Liver (tissue), 9 donors: ENCODE results near the gene EFEMP2. TPM values are rescaled to one million over a fixed set of nuclear protein-coding genes. Genes with fewer than 3 reads are reported as not detected.

Experiments
- DNase-seq: peaks from one replicate; pipeline ENCODE4 v3.0.0-alpha.2; 2017; ENCODE audit warnings: low spot score
- H3K27ac ChIP-seq, 2 donors: one replicate each; pipeline ENCODE4 v1.7.0; 2013; ENCODE audit warnings: inconsistent platforms in 2 of 2, low read length in 2 of 2, control low read depth in 1 of 2, low read depth in 1 of 2, mild to moderate bottlenecking in 1 of 2
- H3K27me3 ChIP-seq, 4 donors: one replicate each; pipeline versions ENCODE4 v1.6.1 to v1.7.0; 2013; ENCODE audit warnings: low read length in 3 of 4, inconsistent platforms in 1 of 4, mild to moderate bottlenecking in 1 of 4, moderate library complexity in 1 of 4; ENCODE audit not compliant: control insufficient read depth in 4 of 4, insufficient read depth in 4 of 4
- H3K36me3 ChIP-seq, 4 donors: one replicate each; pipeline versions ENCODE4 v1.6.1 to v1.7.0; 2013; ENCODE audit warnings: low read length in 3 of 4, mild to moderate bottlenecking in 3 of 4, low read depth in 1 of 4, moderate library complexity in 1 of 4; ENCODE audit not compliant: control insufficient read depth in 4 of 4, insufficient read depth in 3 of 4
- H3K4me1 ChIP-seq, 4 donors: one replicate each; pipeline versions ENCODE4 v1.6.1 to v1.7.0; 2013; ENCODE audit warnings: low read length in 3 of 4, mild to moderate bottlenecking in 3 of 4, moderate library complexity in 1 of 4; ENCODE audit not compliant: control insufficient read depth in 4 of 4, insufficient read depth in 4 of 4
- H3K4me3 ChIP-seq, 3 donors: one replicate each; pipeline versions ENCODE4 v1.6.1 to v1.7.0; 2013; ENCODE audit warnings: low read length in 3 of 3, control low read depth in 1 of 3, low read depth in 1 of 3, mild to moderate bottlenecking in 1 of 3
- H3K9ac ChIP-seq, 2 donors: one replicate each; pipeline ENCODE4 v1.7.0; 2013; ENCODE audit warnings: low read length in 2 of 2, mild to moderate bottlenecking in 2 of 2, moderate library complexity in 2 of 2, control low read depth in 1 of 2, low read depth in 1 of 2
- H3K9me3 ChIP-seq, 4 donors: one replicate each; pipeline versions ENCODE4 v1.6.1 to v1.7.0; 2013; ENCODE audit warnings: low read length in 3 of 4; ENCODE audit not compliant: control insufficient read depth in 4 of 4
- ATF3 ChIP-seq: IDR thresholded peaks from 2 replicates; pipeline ENCODE4 v1.6.1; 2016; ENCODE audit warnings: antibody characterized with exemption
- CTCF ChIP-seq: fragments of 150-350 bp; IDR thresholded peaks from 2 replicates; pipeline ENCODE4 v1.5.1; 2017; ENCODE audit warnings: improper control_type of control experiment, low read depth, low read length; ENCODE audit not compliant: missing input control
- EGR1 ChIP-seq, 2 donors: IDR thresholded peaks; 2 replicates each; pipeline ENCODE4 v1.6.1; 2016 to 2018; ENCODE audit warnings: antibody characterized with exemption in 2 of 2, low read depth in 2 of 2
- FOXA1 ChIP-seq: IDR thresholded peaks from 2 replicates; pipeline ENCODE4 v1.6.1; 2016; ENCODE audit warnings: antibody characterized with exemption
- FOXA2 ChIP-seq: IDR thresholded peaks from 2 replicates; pipeline ENCODE4 v1.6.1; 2016; ENCODE audit warnings: antibody characterized with exemption
- GABPA ChIP-seq, 2 donors: IDR thresholded peaks in 1 of 2; conservative IDR thresholded peaks in 1 of 2; 2 replicates each; pipeline ENCODE4 v1.6.1; 2016; ENCODE audit warnings: antibody characterized with exemption in 2 of 2, mild to moderate bottlenecking in 1 of 2, moderate library complexity in 1 of 2
- HNF4A ChIP-seq, 2 donors: conservative IDR thresholded peaks; 2 replicates each; pipeline ENCODE4 v1.6.1; 2016; ENCODE audit warnings: antibody characterized with exemption in 2 of 2, mild to moderate bottlenecking in 2 of 2
- HNF4G ChIP-seq: IDR thresholded peaks from 2 replicates; pipeline ENCODE4 v1.6.1; 2016; ENCODE audit warnings: antibody characterized with exemption
- JUND ChIP-seq, 2 donors: IDR thresholded peaks; 2 replicates each; pipeline ENCODE4 v1.6.1; 2016; ENCODE audit warnings: antibody characterized with exemption in 2 of 2
- MAX ChIP-seq: IDR thresholded peaks from 2 replicates; pipeline ENCODE4 v1.6.1; 2016; ENCODE audit warnings: antibody characterized with exemption
- NR2F2 ChIP-seq: IDR thresholded peaks from 2 replicates; pipeline ENCODE4 v1.6.1; 2016; ENCODE audit warnings: antibody characterized with exemption
- RAD21 ChIP-seq, 2 donors: IDR thresholded peaks; 2 replicates each; pipeline ENCODE4 v1.6.1; 2016; ENCODE audit warnings: antibody characterized with exemption in 2 of 2, mild to moderate bottlenecking in 2 of 2
- REST ChIP-seq: IDR thresholded peaks from 2 replicates; pipeline ENCODE4 v1.6.1; 2016; ENCODE audit warnings: antibody characterized with exemption, mild to moderate bottlenecking
- RXRA ChIP-seq, 2 donors: IDR thresholded peaks; 2 replicates each; pipeline ENCODE4 v1.6.1; 2017 to 2018; ENCODE audit warnings: antibody characterized with exemption in 2 of 2, mild to moderate bottlenecking in 1 of 2
- SP1 ChIP-seq: IDR thresholded peaks from 2 replicates; pipeline ENCODE4 v1.6.1; 2018; ENCODE audit warnings: antibody characterized with exemption, mild to moderate bottlenecking
- TAF1 ChIP-seq: conservative IDR thresholded peaks from 2 replicates; pipeline ENCODE4 v1.6.1; 2016; ENCODE audit warnings: antibody characterized with exemption, mild to moderate bottlenecking
- YY1 ChIP-seq: IDR thresholded peaks from 2 replicates; pipeline ENCODE4 v1.6.1; 2016; ENCODE audit warnings: antibody characterized with exemption, mild to moderate bottlenecking
- ZBTB33 ChIP-seq: IDR thresholded peaks from 2 replicates; pipeline ENCODE4 v1.6.1; 2016; ENCODE audit warnings: antibody characterized with exemption
- WGBS: extraction: QIAGEN DNeasy Blood & Tissue Kit; methylation state at CpG from one replicate; pipeline ENCODE4 v1.1.7; 2013; 5-methylcytosine and 5-hydroxymethylcytosine counted together
- polyA plus RNA-seq, 2 donors: library from polyadenylated mRNA; stranded (reverse) in 1 of 2; unstranded in 1 of 2; fragments of 200-250 nt in 1 of 2; fragments of >200 nt in 1 of 2; fragmentation: Nextera tagmentation in 1 of 2; extraction: Ambion mirVana in 1 of 2; gene quantifications; one replicate each; pipeline versions ENCODE4 v1.2.1 to v1.2.3, GENCODE V29; 2013 to 2015
- total RNA-seq, 2 donors: library from RNA; depleted of rRNA; stranded (reverse); fragments of >200 nt; gene quantifications; one replicate each; pipeline ENCODE4 v1.2.3, GENCODE V29; 2014
- donor health status: healthy.
- donor health status: healthy.
- donor health status: healthy.
- donor health status: healthy.
- donor health status: healthy.

The EFEMP2 gene
- total and polyA plus RNA-seq, 4 donors = 5.0 to 10.7 (median 5.3) TPM

- TF ChIP-seq MAX = no peak
- no peak for TF ChIP-seq HNF4G
- TF ChIP-seq JUND (IDR thresholded peaks at IDR 0.05) = no peak
- TF ChIP-seq RXRA (IDR thresholded peaks at IDR 0.05) = no peak
- TF ChIP-seq RAD21 (IDR thresholded peaks at IDR 0.05) = no peak
- no peak for TF ChIP-seq HNF4A (conservative IDR thresholded peaks at IDR 0.05)
- TF ChIP-seq GABPA (IDR thresholded peaks at IDR 0.05 in 1 of 2, conservative IDR thresholded peaks at IDR 0.05 in 1 of 2) = no peak
- no peak for TF ChIP-seq FOXA2
- TF ChIP-seq EGR1 (IDR thresholded peaks at IDR 0.05; ENCODE audit: low read depth in 2 of 2) = no peak
- TF ChIP-seq YY1 = no peak
- no peak for TF ChIP-seq TAF1
- TF ChIP-seq FOXA1 = no peak
- no peak for TF ChIP-seq ATF3
- no peak for TF ChIP-seq REST
- TF ChIP-seq NR2F2 = no peak
- TF ChIP-seq SP1 = no peak
- TF ChIP-seq ZBTB33 = no peak
- no peak for TF ChIP-seq CTCF
- Histone ChIP-seq H3K9me3 (no peaks in the 10 kb centered on the region), H3K4me3 (no peak overlapping the region), H3K9ac (no peak overlapping the region), H3K36me3 (peaks cover 0 to 9% (median 4%) of the 10 kb centered on the region in 4 donors), H3K4me1 (peaks cover 7 to 31% (median 21%) of the 10 kb centered on the region in 4 donors), H3K27me3 (no peaks in the 10 kb centered on the region), H3K27ac (no peak overlapping the region)
- 94% methylated on average over 12 of the region's 12 CpGs for WGBS
- DNase-seq = no peak
These were observed 48.5 kb upstream of the EFEMP2 start for GRCh38 chr11:65921033-65921555.
